ENCODE results near the gene FUS. TPM values are rescaled to one million over a fixed set of nuclear protein-coding genes. Genes with fewer than 3 reads are reported as not detected.

The FUS gene
- polyA plus RNA-seq, 1 donor (not counting 4 experiments of a cell fraction or from before 2014, with no cell fraction given) = 199 TPM

DNA sequence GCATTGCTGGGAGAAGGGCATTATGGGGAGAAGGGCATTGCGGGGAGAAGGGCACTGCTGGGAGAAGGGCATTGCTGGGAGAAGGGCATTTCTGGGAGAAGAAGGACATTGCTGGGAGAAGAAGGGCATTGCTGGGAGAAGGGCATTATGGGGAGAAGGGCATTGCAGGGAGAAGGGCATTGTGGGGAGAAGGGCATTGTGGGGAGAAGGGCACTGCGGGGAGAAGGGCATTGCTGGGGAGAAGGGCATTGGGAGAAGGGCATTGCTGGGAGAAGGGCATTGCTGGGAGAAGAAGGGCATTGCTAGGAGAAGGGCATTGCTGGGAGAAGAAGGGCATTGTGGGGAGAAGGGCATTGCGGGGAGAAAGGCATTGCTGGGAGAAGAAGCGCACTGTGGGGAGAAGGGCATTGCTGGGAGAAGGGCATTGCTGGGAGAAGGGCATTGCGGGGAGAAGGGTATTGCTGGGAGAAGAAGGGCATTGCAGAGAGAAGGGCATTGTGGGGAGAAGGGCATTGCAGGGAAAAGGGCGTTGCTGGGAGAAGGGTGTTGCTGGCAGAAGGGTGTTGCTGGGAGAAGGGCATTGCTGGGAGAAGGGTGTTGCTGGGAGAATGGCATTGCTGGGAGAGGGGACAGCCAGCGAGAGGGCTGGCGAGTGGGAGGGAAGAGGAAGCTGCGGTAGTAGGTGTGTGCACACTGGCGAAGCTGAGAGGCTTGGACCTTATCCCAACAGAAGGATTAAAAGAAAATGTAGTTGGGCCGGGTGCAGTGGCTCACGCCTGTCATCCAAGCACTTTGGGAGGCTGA is 41.6 kb downstream of the FUS start:
- dilution Hi-C loops (cut with MboI; ENCODE audit: extremely low pct_ligation_motif_present, low sequenced_read_pairs) = no loop called here
- H3K9me3 ChIP-seq (ENCODE audit: control insufficient read depth, low read depth, low read length) = no peaks in the 10 kb centered on the region
- no peak for FAIRE-seq

DNA sequence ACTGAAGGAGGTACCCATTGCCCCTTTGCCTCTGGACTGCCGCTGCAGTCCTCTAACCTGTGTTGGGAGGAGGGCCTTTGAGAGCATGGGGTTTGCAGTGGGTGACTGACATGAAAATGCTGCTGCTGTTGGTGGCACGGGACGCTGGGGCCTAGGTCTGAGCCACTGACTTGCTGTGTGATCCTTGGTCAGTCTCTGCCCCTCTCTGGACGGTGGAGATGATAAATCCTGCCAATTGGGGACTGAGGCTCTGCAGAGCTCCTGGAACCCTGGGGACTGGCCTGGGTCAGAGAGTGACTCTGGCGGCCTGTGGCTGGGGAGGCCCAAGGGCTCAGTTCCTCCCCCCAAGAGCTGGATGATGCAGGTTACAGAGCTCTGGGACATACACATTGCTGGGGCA is 43.1 kb downstream of the FUS start:
- H3K79me2 ChIP-seq (ENCODE audit: control insufficient read depth, insufficient read depth, low read length) = no peaks in the 10 kb centered on the region
- no peak overlapping the region for H2AFZ ChIP-seq (ENCODE audit: control insufficient read depth, low read length)
- no peaks in the 10 kb centered on the region for H3K36me3 ChIP-seq (ENCODE audit: control insufficient read depth in 2 of 2, extremely low read depth in 1 of 2, insufficient read depth in 2 of 2, low read length in 2 of 2)
- no peak overlapping the region for H3K4me2 ChIP-seq (ENCODE audit: control insufficient read depth, extremely low read depth, insufficient read depth, low read depth, low read length)
- no peaks in the 10 kb centered on the region for H4K20me1 ChIP-seq (ENCODE audit: control insufficient read depth, extremely low read depth, insufficient read depth, low read length)
- H3K4me1 ChIP-seq (ENCODE audit: control insufficient read depth, extremely low read depth, insufficient read depth, low read length) = no peaks in the 10 kb centered on the region
- TF ChIP-seq EZH2 (IDR thresholded peaks at IDR 0.05; ENCODE audit: low read length) = no peak
- TF ChIP-seq, protein P1, sequence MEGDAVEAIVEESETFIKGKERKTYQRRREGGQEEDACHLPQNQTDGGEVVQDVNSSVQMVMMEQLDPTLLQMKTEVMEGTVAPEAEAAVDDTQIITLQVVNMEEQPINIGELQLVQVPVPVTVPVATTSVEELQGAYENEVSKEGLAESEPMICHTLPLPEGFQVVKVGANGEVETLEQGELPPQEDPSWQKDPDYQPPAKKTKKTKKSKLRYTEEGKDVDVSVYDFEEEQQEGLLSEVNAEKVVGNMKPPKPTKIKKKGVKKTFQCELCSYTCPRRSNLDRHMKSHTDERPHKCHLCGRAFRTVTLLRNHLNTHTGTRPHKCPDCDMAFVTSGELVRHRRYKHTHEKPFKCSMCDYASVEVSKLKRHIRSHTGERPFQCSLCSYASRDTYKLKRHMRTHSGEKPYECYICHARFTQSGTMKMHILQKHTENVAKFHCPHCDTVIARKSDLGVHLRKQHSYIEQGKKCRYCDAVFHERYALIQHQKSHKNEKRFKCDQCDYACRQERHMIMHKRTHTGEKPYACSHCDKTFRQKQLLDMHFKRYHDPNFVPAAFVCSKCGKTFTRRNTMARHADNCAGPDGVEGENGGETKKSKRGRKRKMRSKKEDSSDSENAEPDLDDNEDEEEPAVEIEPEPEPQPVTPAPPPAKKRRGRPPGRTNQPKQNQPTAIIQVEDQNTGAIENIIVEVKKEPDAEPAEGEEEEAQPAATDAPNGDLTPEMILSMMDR (optimal IDR thresholded peaks at IDR 0.05 in 1 of 3, IDR thresholded peaks at IDR 0.05 in 1 of 3, conservative IDR thresholded peaks at IDR 0.05 in 1 of 3; ENCODE audit: extremely low read depth in 1 of 3, insufficient read depth in 2 of 3, low read length in 3 of 3) = no peak
- H3K9me1 ChIP-seq (ENCODE audit: control insufficient read depth, extremely low read depth, insufficient read depth, low read length) = no peaks in the 10 kb centered on the region
- no peak overlapping the region for H3K9ac ChIP-seq (ENCODE audit: control insufficient read depth, extremely low read depth, insufficient read depth, low read length)
- H3K27me3 ChIP-seq (ENCODE audit: control insufficient read depth, extremely low read depth, insufficient read depth, low read length) = peaks cover under 1% of the 10 kb centered on the region
- DNase-seq (ENCODE audit: low read depth, low spot score) = no peak
- H3K27ac ChIP-seq (ENCODE audit: control insufficient read depth, insufficient read depth, low read length) = no peak overlapping the region
- dilution Hi-C loops (cut with MboI; ENCODE audit: extremely low pct_ligation_motif_present, low sequenced_read_pairs) = no loop called here
- no peak for FAIRE-seq
- H3K9me3 ChIP-seq (ENCODE audit: control insufficient read depth, low read depth, low read length) = no peaks in the 10 kb centered on the region
- H3K4me3 ChIP-seq (ENCODE audit: control insufficient read depth in 2 of 3, extremely low read depth in 1 of 3, insufficient read depth in 2 of 3, low read depth in 1 of 3, low read length in 3 of 3) = no peak overlapping the region

More for the DNA sequence above, 41.6 kb downstream of the FUS start:
- Histone ChIP-seq H3K27ac (ENCODE audit: control insufficient read depth, insufficient read depth, low read length) (no peak overlapping the region), H2AFZ (ENCODE audit: control insufficient read depth, low read length) (no peak overlapping the region), H4K20me1 (ENCODE audit: control insufficient read depth, extremely low read depth, insufficient read depth, low read length) (no peaks in the 10 kb centered on the region), H3K9ac (ENCODE audit: control insufficient read depth, extremely low read depth, insufficient read depth, low read length) (no peak overlapping the region), H3K4me3 (ENCODE audit: control insufficient read depth in 2 of 3, extremely low read depth in 1 of 3, insufficient read depth in 2 of 3, low read depth in 1 of 3, low read length in 3 of 3) (no peak overlapping the region), H3K27me3 (ENCODE audit: control insufficient read depth, extremely low read depth, insufficient read depth, low read length) (peaks cover 14% of the 10 kb centered on the region), H3K36me3 (ENCODE audit: control insufficient read depth in 2 of 2, extremely low read depth in 1 of 2, insufficient read depth in 2 of 2, low read length in 2 of 2) (no peaks in the 10 kb centered on the region), H3K9me1 (ENCODE audit: control insufficient read depth, extremely low read depth, insufficient read depth, low read length) (no peaks in the 10 kb centered on the region), H3K4me2 (ENCODE audit: control insufficient read depth, extremely low read depth, insufficient read depth, low read depth, low read length) (no peak overlapping the region), H3K4me1 (ENCODE audit: control insufficient read depth, extremely low read depth, insufficient read depth, low read length) (peaks cover 3% of the 10 kb centered on the region), H3K79me2 (ENCODE audit: control insufficient read depth, insufficient read depth, low read length) (no peaks in the 10 kb centered on the region)
- no peak for DNase-seq (ENCODE audit: low read depth, low spot score)
- no peak for TF ChIP-seq EZH2 (IDR thresholded peaks at IDR 0.05; ENCODE audit: low read length)
- TF ChIP-seq, protein P1 (optimal IDR thresholded peaks at IDR 0.05 in 1 of 3, IDR thresholded peaks at IDR 0.05 in 1 of 3, conservative IDR thresholded peaks at IDR 0.05 in 1 of 3; ENCODE audit: extremely low read depth in 1 of 3, insufficient read depth in 2 of 3, low read length in 3 of 3) = no peak
